PFSK-1 (cell line): ENCODE results near the gene MYH7B.

Source experiments
- FOXP2 ChIP-seq: optimal IDR thresholded peaks from 2 replicates; pipeline ENCODE3; 2011; ENCODE audit warnings: borderline replicate concordance, control low read depth, inconsistent platforms; ENCODE audit not compliant: insufficient read depth; ENCODE audit errors: extremely low read length, extremely low read depth
- POLR2AphosphoS5 ChIP-seq: IDR thresholded peaks from 2 replicates; pipeline ENCODE4 v1.6.1; 2012; ENCODE audit warnings: low read depth, mild to moderate bottlenecking, control low read depth, low read length, moderate library complexity
- SIN3A ChIP-seq: IDR thresholded peaks from 2 replicates; pipeline ENCODE4 v1.6.1; 2012; ENCODE audit warnings: mild to moderate bottlenecking, low read length, moderate library complexity, borderline replicate concordance; ENCODE audit not compliant: insufficient read depth
- TAF1 ChIP-seq: IDR thresholded peaks from 2 replicates; pipeline ENCODE4 v1.6.1; 2012; ENCODE audit warnings: low read length, control low read depth, borderline replicate concordance; ENCODE audit not compliant: insufficient read depth
- TF ChIP-seq, protein P1 (sequence below), 2 experiments: IDR thresholded peaks; 2 replicates each; pipeline versions ENCODE4 v1.6.1 to v1.8.0; 2011 to 2012; ENCODE audit warnings: low read depth in 2 of 2, low read length in 2 of 2, control low read depth in 1 of 2, inconsistent platforms in 1 of 2, mild to moderate bottlenecking in 1 of 2, moderate library complexity in 1 of 2; ENCODE audit not compliant: insufficient read depth in 1 of 2

MYH7B gene

DNA sequence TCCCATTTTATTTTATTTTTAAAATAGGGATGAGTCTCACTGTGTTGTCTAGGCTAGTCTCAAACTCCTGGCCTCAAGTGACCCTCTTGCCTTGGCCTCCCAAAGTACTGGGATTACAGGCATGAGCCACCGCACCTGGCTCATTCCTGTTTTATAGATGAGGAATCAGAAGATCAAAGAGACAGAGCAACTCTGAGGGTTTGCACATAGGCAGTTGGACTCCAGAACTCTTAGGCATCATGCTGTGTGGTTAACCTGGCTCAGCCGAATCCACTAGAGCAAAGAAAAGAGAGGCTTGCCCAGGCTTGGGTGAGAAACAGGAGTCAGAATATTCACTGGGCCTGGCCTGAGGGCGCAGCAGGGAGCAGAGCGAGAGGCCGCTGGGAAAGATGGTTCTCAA lies 9.4 kb downstream of the MYH7B start:
- TF ChIP-seq TAF1: no peak
- no peak for TF ChIP-seq FOXP2
- TF ChIP-seq, protein P1, sequence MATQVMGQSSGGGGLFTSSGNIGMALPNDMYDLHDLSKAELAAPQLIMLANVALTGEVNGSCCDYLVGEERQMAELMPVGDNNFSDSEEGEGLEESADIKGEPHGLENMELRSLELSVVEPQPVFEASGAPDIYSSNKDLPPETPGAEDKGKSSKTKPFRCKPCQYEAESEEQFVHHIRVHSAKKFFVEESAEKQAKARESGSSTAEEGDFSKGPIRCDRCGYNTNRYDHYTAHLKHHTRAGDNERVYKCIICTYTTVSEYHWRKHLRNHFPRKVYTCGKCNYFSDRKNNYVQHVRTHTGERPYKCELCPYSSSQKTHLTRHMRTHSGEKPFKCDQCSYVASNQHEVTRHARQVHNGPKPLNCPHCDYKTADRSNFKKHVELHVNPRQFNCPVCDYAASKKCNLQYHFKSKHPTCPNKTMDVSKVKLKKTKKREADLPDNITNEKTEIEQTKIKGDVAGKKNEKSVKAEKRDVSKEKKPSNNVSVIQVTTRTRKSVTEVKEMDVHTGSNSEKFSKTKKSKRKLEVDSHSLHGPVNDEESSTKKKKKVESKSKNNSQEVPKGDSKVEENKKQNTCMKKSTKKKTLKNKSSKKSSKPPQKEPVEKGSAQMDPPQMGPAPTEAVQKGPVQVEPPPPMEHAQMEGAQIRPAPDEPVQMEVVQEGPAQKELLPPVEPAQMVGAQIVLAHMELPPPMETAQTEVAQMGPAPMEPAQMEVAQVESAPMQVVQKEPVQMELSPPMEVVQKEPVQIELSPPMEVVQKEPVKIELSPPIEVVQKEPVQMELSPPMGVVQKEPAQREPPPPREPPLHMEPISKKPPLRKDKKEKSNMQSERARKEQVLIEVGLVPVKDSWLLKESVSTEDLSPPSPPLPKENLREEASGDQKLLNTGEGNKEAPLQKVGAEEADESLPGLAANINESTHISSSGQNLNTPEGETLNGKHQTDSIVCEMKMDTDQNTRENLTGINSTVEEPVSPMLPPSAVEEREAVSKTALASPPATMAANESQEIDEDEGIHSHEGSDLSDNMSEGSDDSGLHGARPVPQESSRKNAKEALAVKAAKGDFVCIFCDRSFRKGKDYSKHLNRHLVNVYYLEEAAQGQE (IDR thresholded peaks at IDR 0.05; ENCODE audit: insufficient read depth in 1 of 2, low read depth in 2 of 2, low read length in 2 of 2): no peak
- TF ChIP-seq POLR2AphosphoS5: no peak
- TF ChIP-seq SIN3A: no peak

DNA sequence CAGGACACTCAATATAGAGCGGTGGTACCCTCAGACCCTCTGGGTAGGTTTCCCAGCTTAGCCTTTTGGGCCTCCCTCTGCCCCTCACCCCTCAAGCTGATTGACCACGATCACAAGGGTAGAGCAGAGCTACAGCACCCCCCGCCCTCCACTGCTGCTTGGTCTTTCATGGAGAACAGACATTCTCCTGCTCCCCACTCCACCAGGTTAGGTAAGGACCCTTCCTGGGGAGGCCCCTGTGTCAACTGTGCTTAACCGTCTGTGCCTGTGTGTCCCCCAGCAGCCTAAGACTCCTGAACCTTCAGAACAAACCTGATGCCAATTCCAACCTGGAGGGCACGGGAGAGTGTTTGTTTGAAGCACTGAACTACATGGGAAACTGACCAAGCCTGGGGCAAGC lies 11.8 kb downstream of the MYH7B start:
- TF ChIP-seq, protein P1 (IDR thresholded peaks at IDR 0.05; ENCODE audit: insufficient read depth in 1 of 2, low read depth in 2 of 2, low read length in 2 of 2): no peak
- TF ChIP-seq SIN3A: no peak

DNA sequence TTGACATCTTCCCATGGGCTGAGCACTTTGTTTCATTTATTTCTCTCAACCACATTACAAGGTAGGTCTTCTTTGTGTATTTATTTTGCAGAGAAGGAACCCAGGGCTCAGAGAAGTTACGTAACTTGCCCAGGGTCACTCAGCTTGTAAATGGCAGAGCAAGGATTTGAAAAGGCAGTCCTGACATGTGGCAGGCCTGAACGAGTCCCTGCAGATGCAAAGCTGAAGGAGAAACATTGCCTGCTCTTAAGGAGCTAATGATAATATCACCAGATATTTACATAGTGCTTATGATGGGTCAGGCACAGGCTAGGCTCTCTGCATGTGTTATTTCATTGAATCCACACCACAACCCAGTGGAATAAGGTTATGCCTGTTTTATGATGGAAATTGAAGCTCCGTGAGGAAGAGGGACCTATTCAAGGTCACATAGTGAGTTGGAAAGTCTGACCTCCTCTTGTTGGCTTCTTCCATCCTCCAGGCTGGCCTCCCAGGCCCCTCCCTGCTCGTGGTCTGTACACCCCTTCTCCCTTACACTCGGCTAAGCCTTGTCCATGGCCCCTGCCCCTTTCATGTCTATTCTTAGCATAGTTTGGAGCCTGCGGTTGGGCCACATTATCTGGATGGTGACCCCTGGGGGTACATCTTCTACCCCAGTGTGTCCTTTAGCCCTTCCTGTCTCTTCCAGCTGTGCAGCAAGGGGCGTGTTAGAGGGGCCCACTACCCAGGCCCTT lies 12.5 kb downstream of the MYH7B start:
- TF ChIP-seq TAF1 (no peak), FOXP2 (no peak), POLR2AphosphoS5 (no peak), SIN3A (no peak)
- TF ChIP-seq, protein P1 (IDR thresholded peaks at IDR 0.05; ENCODE audit: insufficient read depth in 1 of 2, low read depth in 2 of 2, low read length in 2 of 2): no peak

DNA sequence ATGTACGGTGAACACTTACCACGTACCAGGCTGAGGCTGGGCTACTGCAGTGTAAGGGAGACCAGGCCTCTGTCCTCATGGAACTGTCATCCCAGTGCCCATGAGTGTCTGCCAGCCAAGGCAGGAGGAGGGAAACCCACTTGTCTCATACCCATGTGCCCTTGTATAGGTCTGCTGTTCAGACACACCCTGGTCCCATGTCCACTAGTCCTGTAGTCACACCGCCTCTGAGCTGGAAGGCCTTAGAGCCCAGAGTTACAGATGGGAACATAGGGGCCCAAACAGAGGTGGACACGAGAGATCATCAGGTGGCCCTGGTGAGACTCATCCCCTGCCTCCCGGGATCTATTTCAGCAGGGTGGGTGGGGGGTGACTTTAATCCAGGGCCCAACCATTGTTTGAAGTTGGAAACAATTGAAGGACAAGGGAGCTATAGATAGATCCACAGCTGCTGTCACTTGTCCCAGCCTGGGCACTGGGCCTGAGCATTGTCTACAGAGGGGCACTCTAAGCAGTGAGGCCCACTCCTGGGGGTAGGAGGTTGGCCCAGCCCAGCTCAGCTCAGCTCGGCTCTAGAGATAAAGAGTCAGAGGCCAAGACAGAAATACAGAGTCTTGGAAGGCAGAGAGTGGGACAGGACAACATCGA lies 14.6 kb downstream of the MYH7B start:
- TF ChIP-seq SIN3A (no peak), POLR2AphosphoS5 (no peak), FOXP2 (no peak), TAF1 (no peak)
- TF ChIP-seq, protein P1 (IDR thresholded peaks at IDR 0.05; ENCODE audit: insufficient read depth in 1 of 2, low read depth in 2 of 2, low read length in 2 of 2): no peak
